SKM-1 treated with dmso at 0.1 percent for 144 hours (cell line): ENCODE results near the gene RNF180.
"Not testable (repeated sequence)": the region's sequence is repeated elsewhere in the genome, so short reads cannot be mapped to it uniquely, and the experiment has no call there.

ENCODE experiments used
- DNase-seq: peaks from one replicate; lab custom pipeline; 2025; ENCODE audit not compliant: unreplicated experiment; lab: John Stamatoyannopoulos, UW

RNF180 gene

DNA sequence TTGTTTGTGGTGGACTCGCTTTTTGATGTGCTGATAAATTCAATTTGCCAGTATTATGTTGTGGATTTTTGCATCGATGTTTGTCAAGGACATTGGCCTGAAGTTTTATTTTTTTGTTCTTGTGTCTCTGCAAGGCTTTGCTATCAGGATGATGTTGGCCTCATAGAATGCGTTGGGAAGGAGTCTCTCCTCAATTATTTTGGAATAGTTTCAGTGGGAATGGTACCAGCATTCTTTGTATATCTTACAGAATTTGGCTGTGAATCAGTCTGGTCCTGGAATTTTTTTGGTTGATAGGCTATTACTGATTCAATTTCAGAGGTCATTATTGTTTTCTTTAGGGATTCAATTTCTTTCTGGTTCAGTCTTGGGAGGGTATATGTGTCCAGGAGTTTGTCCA, 198.8 kb downstream of the RNF180 start:
- DNase-seq, result no peak

DNA sequence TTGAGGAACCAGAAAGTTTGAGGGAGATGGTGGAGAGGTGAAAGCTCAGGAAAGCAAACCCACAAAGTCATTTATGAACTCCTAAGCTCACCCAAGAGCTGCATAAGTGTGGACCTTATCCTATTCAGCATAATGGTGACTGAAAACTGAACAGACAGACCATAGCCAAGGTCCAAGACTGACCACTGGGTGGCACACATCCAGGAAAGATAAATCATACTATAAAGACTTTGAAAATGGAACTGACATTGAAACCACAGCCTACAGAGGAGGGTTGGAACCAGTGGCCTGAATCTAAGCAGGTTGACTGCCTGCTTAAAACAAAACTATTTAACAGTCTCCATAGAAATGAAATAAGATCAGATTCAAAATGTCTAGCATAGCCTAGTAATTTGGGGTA, 219.1 kb downstream of the RNF180 start:
- peak; percentile 6 for DNase-seq

DNA sequence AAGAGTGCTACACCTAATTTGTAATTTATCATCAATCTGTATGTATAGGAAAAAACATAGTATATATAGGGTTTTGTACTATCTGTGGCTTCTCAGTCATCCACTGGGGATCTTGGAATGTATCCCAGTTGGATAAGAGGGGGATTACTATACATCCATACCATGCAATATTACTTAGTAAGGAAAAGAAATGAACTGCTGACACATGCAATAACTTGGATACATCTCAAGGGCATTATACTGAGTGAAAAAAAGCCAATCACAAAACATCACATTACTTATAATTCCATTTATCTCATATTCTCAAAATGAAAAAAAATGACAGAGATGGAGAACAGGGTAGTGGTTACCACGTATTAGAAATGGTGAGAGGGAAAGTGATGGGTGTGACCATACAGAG, 231.9 kb downstream of the RNF180 start:
- no peak for DNase-seq

DNA sequence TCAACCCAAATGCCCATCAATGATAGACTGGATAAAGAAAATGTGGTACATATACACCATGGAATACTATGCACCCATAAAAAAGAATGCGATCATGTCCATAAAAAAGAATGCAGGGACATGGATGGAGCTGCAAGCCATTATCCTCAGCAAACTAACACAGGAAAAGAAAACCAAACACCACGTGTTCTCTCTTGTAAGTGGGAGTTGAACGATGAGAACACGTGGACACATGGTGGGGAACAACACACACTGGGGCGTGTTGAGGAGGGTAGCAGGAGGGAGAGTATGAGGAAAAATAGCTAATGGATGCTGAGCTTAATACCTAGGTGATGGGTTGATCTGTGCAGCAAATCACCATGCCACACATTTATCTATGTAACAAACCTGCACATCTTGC, 233.1 kb downstream of the RNF180 start:
- DNase-seq, result not testable (repeated sequence)

DNA sequence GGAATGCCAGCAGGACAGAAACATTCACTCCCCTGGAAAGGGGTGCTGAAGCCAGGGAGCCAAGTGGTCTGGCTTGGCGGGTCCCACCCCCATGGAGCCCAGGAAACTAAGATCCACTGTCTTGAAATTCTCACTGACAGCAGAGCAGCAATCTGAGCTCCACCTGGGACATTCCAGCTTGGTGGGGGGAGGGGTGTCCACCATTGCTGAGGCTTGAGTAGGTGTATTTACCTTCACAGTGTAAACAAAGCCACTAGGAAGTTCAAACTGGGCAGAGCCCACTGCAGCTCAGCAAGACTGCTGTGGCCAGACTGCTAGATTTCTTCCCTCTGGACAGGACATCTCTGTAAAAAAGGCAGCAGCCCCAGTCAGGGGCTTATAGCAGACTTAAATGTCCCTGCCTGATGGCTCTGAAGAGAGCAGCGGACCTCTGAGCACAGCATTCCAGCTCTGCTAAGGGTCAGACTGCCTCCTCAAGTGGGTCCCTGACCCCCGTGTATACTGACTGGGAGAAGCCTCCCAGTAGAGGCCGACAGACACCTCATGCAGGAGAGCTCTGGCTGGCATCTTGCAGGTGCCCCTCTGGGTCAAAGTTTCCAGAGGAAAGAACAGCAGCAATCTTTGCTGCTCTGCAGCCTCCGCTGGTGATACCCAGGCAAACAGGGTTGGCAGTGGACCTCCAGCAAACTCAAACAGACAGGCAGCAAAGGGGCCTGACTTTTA, 241.6 kb downstream of the RNF180 start:
- DNase-seq, result not testable (repeated sequence)

DNA sequence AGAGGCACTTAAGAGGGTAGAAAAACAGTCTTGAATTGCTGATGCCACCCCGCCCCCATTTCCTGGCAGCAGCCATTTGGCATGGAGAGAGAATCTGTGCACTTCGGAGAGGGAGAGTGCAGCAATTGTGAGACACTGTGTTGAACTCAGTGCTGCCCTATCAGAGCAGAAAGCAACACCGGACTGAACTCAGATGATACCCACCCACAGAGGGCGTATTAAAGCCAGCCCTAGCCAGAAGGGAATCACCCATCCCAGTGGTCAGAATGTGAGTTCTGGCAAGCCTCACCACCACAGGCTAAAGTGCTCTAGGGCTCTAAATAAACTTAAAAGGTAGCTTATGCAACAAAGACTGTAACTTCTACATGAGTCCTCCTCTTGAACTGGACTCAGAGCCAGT, 251.7 kb downstream of the RNF180 start:
- no peak for DNase-seq

DNA sequence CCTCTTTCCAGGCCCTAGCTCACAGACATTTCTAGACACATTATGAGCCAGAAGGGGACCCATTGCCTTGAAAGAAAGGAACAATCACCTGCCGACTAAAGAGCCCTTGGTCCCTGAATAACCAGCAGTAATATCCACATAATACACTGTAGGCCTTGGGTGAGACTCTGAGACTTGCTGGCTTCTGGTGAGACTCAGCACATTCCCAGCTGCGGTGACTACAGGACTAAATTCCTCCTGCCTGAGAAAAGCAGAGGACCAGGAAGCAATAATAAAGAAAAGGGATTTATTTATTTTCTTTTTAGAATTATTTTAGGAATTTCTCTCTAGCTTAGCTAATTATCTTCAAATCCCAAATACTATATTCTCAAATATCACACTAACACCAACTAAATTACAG, 252.4 kb downstream of the RNF180 start:
- no peak for DNase-seq
